ENCODE data around the gene RNF213. TPM values are rescaled to one million over a fixed set of nuclear protein-coding genes. Genes with fewer than 3 reads are reported as not detected.

RNF213 gene
- total RNA-seq, 1 donor: 198 TPM

DNA sequence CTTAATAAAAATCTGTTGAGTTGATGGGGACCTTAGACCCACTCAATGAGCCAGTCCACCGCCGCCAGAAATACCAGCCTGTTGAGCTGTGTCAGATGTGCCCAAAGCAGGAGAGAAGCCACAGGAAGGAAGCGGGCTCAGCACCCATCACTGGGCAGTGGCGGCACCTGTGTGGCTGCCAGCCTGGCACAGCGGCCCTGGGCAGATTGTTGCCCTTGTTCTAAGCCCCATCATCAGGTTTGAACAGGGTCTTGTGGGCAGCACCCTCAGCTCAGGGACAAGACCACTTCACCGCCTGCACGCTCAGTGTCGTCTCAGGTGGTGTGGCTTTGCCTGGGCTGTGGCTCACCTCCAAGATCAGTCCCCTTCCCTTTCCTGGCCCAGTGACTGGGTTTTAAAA, 163.6 kb downstream of the RNF213 start:
- H3K4me3 ChIP-seq (ENCODE audit: low read depth, low read length): no peak overlapping the region
- DNase-seq (ENCODE audit: low read depth): no peak
- TF ChIP-seq, protein P1, sequence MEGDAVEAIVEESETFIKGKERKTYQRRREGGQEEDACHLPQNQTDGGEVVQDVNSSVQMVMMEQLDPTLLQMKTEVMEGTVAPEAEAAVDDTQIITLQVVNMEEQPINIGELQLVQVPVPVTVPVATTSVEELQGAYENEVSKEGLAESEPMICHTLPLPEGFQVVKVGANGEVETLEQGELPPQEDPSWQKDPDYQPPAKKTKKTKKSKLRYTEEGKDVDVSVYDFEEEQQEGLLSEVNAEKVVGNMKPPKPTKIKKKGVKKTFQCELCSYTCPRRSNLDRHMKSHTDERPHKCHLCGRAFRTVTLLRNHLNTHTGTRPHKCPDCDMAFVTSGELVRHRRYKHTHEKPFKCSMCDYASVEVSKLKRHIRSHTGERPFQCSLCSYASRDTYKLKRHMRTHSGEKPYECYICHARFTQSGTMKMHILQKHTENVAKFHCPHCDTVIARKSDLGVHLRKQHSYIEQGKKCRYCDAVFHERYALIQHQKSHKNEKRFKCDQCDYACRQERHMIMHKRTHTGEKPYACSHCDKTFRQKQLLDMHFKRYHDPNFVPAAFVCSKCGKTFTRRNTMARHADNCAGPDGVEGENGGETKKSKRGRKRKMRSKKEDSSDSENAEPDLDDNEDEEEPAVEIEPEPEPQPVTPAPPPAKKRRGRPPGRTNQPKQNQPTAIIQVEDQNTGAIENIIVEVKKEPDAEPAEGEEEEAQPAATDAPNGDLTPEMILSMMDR (IDR thresholded peaks at IDR 0.05; ENCODE audit: insufficient read depth, low read depth, low read length): no peak

DNA sequence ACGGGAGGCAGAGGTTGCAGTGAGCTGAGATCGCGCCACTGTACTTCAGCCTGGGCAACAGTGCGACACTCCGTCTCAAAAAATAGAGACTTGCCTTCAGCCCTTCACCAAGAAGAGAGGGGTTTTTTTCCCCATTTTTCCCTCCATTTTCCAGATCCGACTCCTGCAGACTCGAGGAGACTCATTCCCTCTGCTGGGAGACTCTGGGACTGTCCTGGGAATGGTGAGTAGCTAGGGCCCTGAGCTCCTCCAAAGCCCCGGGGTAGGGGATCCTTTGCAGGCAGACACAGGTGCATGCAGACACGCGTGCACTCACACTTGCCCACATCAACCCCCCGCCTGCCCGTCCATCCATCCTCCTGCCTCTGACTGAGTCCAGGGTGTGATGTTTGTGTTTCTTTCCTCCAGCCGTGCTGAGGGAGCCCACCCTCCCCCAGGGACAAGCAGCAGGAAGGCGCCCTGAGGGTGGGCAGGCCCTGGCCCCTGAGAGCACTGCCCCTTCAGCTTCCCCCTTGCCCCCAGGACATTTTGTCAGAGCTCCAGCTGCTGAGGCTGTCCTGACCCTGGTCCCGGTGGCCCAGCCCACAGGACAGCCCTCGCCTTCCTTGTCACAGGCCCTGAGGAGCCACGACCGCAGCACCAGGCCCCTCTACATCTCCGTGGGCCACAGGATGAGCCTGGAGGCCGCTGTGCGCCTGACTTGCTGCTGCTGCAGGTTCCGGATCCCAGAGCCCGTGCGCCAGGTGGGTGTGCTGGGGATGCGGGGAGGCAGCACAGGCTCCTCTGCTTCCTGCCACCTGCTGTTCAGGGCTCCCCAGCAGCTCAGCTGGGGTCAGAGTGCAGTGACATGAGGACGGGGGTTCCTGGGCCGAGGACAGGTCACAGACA, 164.5 kb downstream of the RNF213 start:
- H3K4me3 ChIP-seq (ENCODE audit: low read depth, low read length): no peak overlapping the region
- TF ChIP-seq, protein P1 (IDR thresholded peaks at IDR 0.05; ENCODE audit: insufficient read depth, low read depth, low read length): no peak
- no peak for DNase-seq (ENCODE audit: low read depth)

DNA sequence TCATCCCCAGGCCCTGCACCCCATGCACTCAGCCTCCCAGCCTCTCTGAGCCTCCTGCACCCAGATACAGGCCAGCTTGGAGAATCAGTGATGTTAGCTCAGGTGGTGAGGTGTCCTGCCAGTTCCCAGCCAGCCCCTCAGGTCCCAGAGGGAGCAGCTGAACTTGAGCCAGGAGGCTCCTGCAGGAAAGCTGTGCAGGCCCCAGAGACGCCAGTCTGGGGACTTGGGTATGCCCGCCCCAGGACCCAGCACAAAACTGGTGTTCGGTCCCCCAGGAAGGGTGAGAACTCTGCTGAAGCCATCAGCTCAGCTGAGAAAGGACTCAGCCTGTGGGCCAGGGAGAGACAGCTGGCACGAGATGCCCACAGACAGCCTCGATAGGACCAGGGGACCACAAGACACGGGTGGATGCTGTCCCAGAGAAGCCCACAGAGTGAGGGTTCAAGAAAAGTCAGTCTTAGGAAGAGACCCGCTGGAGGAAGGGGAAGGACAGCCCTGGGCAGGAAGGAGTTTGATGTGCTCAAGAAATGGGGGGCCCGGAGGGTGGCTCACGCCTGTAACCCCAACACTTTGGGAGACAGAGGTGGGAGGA, 165.3 kb downstream of the RNF213 start:
- TF ChIP-seq, protein P1 (IDR thresholded peaks at IDR 0.05; ENCODE audit: insufficient read depth, low read depth, low read length): no peak
- no peak overlapping the region for H3K4me3 ChIP-seq (ENCODE audit: low read depth, low read length)
- no peak for DNase-seq (ENCODE audit: low read depth)

DNA sequence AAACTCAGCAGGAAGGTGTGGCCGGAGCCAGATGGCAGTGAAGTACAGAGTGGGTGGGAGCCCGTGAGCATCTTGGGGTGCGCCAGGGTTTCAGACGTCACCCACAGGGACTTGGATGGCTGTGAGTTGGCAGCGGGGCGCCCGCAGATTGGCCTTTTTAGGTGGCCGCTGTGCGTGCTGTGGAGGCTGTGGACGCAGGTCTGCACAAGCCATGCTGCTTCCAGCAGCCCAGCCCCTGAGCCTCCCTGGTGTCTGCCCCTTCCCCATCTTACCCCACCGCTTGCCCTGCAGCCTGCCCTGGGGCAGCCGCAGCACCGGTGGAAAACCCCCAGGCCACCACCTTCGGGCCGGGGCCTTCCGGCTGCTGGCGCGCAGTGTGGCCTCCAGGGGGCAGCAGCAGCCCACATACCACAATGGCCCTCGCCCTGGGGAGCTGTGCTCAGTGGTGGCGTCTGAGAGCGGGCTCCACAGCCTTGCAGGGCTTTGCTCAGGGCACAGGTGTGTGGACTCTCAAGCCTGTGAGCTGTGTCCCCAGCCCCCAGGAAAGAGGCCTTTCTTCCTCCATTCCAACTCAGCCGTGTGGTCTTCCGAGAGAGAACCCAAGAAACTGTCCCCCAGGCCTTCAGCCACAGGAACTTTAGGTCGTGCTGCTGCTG, 166.1 kb downstream of the RNF213 start:
- no peak overlapping the region for H3K4me3 ChIP-seq (ENCODE audit: low read depth, low read length)
- DNase-seq (ENCODE audit: low read depth): peak; percentile 50
- TF ChIP-seq, protein P1 (IDR thresholded peaks at IDR 0.05; ENCODE audit: insufficient read depth, low read depth, low read length): peak; percentile 95

DNA sequence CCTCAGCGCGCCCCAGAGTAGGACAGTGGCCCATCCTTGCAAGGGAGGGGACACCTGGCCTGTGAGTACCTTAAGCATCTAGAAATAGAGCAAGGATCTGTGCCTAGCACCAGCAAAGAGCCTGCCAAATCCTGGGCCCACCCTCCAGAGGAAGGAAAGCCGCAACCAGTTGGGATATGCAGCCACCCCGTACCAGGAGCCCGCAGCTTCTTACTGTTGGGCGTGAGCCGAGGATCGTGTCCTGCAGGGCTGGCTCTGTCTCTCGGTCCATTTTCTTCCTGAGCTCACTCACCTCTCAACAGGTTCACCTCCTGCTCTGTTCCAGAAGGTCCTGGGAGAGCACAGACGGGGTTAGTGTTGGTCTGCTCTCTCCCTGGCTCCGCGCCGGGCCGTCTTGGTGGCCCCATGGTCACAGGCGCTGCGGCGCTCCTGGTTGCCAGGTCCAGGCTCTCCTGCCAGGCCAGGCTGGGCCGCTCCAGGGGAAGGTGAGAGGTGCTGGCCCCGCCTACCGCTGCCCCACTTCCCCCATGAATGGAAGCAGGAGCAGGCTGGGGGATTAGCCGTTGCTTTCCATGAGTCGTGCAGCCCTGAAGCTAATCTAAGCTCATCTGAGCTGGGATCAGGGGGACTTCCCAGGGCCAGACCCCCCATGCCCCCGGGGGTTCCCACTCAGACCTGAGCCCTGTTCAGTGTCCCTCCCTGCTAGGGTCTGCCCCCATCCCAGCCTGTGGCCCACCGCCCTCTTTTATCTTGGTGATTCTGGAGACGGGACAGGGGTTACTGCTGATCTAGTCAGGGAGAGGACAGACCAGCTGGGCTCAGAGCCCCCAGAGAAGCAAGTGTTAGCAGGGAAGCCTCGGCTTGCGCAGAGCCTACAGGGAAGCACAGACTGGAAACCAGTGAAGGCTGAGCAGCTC, 167.0 kb downstream of the RNF213 start:
- TF ChIP-seq, protein P1 (IDR thresholded peaks at IDR 0.05; ENCODE audit: insufficient read depth, low read depth, low read length): no peak
- no peak for DNase-seq (ENCODE audit: low read depth)
- H3K4me3 ChIP-seq (ENCODE audit: low read depth, low read length): no peak overlapping the region

DNA sequence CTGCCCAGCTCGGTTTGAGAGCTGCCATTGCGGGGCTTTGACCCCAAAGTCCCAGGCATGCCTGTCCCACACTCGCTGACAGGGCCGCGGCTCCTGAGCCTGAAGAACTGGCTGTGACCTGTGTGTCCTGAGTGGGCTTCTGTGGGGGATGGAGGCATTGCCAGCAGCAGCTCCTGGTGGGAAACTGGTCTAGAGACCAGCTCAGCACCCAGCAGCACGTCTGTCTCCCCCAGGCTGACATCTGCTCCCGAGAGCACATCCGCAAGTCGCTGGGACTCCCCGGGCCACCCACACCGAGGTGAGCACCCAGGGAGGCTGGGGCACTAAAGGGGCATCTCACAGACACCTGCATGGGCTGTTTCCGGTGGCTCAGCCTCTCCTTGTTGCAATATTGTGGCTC, 167.7 kb downstream of the RNF213 start:
- H3K4me3 ChIP-seq (ENCODE audit: low read depth, low read length): no peak overlapping the region
- no peak for DNase-seq (ENCODE audit: low read depth)
- TF ChIP-seq, protein P1 (IDR thresholded peaks at IDR 0.05; ENCODE audit: insufficient read depth, low read depth, low read length): no peak

Measured in fibroblast of villous mesenchyme (primary cell).